GM10248 (cell line): ENCODE data around the gene HDGFL2.

Source experiments
- CTCF ChIA-PET: fragments of 300-600 bp; sonication (Branson Sonifier 250); formaldehyde crosslinking; extraction: SDS; loops from one replicate; lab custom pipeline; 2021; ENCODE audit warnings: antibody characterized with exemption; lab: Yijun Ruan, JAX
- POLR2A ChIA-PET: fragments of 350-650 bp; sonication (Branson Sonifier 250); formaldehyde crosslinking; extraction: SDS; loops from one replicate; lab custom pipeline; 2020; ENCODE audit warnings: antibody characterized with exemption; lab: Yijun Ruan, JAX
- DNase-seq: peaks from one replicate; pipeline ENCODE4 v3.0.0; 2012; ENCODE audit errors: extremely low spot score
- CTCF ChIP-seq: IDR thresholded peaks from 2 replicates; pipeline ENCODE4 v1.5.1; 2012; ENCODE audit warnings: mild to moderate bottlenecking, low read depth; ENCODE audit errors: extremely low read depth, missing control alignments, control extremely low read depth

Gene HDGFL2

GRCh38 chr19:4492337-4493103 lies 20.4 kb downstream of the HDGFL2 start:
- DNase-seq = no peak
- CTCF ChIA-PET = no interaction called here
- POLR2A ChIA-PET = no interaction called here
- TF ChIP-seq CTCF = no peak

DNA sequence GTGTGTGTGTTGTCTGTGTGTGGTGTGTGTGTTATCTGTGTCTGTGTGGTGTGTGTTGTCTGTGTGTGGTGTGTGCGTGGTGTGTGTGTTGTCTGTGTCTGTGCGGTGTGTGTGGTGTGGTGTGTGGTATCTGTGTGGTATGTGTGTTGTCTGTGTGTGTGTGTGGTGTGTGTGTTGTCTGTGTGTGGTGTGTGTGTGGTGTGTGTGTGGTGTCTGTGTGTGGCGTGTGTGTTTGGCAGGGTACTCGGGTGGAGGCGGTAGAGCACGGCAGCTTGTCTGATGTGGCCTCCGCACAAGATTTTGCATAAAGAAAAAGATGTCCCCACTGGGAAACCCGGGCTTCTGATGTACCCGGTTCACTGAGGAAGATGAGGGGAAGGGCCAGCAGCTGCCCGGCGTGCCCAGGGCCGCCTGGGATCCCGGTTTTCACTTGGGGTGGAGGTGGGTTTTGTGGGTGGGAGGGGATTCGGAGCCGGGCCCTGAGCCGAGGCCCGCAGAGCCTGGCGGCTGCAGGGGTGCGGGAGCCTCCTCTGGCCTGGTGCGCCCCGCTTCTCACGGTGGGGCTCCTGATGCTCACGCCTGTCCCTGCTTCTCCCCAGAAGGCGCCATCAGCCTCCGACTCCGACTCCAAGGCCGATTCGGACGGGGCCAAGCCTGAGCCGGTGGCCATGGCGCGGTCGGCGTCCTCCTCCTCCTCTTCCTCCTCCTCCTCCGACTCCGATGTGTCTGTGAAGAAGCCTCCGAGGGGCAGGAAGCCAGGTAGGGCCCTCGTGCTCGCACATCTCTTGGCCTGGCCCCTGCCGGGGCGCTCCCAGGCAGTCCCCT lies 21.2 kb downstream of the HDGFL2 start:
- ChIA-PET POLR2A (no interaction called here), CTCF (interaction anchor here (2.4 kb wide), 1 partner anchor 227 kb away, joined by 6 read pairs; no protein-coding TSS in a partner anchor)
- TF ChIP-seq CTCF = no peak
- no peak for DNase-seq

- CTCF ChIA-PET = interaction anchor here (1.2 to 2.4 kb wide), 2 partner anchors 31 to 227 kb away, joined by 5 to 6 read pairs; no protein-coding TSS in a partner anchor
- TF ChIP-seq CTCF = no peak
- DNase-seq = no peak
- POLR2A ChIA-PET = no interaction called here
Observed at GRCh38 chr19:4493929-4494690, 22.0 kb downstream of the HDGFL2 start.

- no peak for TF ChIP-seq CTCF
- no peak for DNase-seq
- ChIA-PET CTCF (interaction anchor here (1.2 to 2.4 kb wide), 2 partner anchors 30 to 228 kb away, joined by 5 to 6 read pairs; no protein-coding TSS in a partner anchor), POLR2A (interaction anchor here (0.7 kb wide), 1 partner anchor 330 kb away, joined by 5 read pairs; no protein-coding TSS in a partner anchor)
Observed at GRCh38 chr19:4494691-4495064, 22.6 kb downstream of the HDGFL2 start.

GRCh38 chr19:4495471-4495870 lies 23.4 kb downstream of the HDGFL2 start:
- peak; percentile 44 for TF ChIP-seq CTCF
- POLR2A ChIA-PET = no interaction called here
- CTCF ChIA-PET = interaction anchor here (2.4 kb wide), 1 partner anchor 229 kb away, joined by 6 read pairs; no protein-coding TSS in a partner anchor
- no peak for DNase-seq

GRCh38 chr19:4496304-4496703 lies 24.2 kb downstream of the HDGFL2 start:
- no peak for DNase-seq
- CTCF ChIA-PET = no interaction called here
- POLR2A ChIA-PET = no interaction called here
- no peak for TF ChIP-seq CTCF
